GM06990 (cell line): Measurements from ENCODE around the gene CYP8B1.

Experiments
- DNase-seq: peaks from one replicate; pipeline ENCODE4 v3.0.0-alpha.2; 2011; ENCODE audit not compliant: insufficient read length; ENCODE audit errors: extremely low read depth
- H3K27me3 ChIP-seq: replicated peaks from 2 replicates; pipeline ENCODE4 v1.6.0; 2011; ENCODE audit warnings: low read length; ENCODE audit not compliant: control insufficient read depth, insufficient read depth
- H3K36me3 ChIP-seq: 2 replicates; pipeline ENCODE4 v1.5.1; 2011; ENCODE audit warnings: low read length; ENCODE audit not compliant: control insufficient read depth, insufficient read depth
- H3K4me3 ChIP-seq: replicated peaks from 2 replicates; pipeline ENCODE4 v1.5.1; 2011; ENCODE audit warnings: low read depth, mild to moderate bottlenecking, control low read depth, low read length
- TF ChIP-seq, protein P1 (sequence below): IDR thresholded peaks from 2 replicates; pipeline ENCODE4 v1.5.1; 2011; ENCODE audit warnings: low read length, control low read depth, mild to moderate bottlenecking, inconsistent platforms; ENCODE audit not compliant: insufficient read depth, poor library complexity, severe bottlenecking

Gene CYP8B1, protein sequence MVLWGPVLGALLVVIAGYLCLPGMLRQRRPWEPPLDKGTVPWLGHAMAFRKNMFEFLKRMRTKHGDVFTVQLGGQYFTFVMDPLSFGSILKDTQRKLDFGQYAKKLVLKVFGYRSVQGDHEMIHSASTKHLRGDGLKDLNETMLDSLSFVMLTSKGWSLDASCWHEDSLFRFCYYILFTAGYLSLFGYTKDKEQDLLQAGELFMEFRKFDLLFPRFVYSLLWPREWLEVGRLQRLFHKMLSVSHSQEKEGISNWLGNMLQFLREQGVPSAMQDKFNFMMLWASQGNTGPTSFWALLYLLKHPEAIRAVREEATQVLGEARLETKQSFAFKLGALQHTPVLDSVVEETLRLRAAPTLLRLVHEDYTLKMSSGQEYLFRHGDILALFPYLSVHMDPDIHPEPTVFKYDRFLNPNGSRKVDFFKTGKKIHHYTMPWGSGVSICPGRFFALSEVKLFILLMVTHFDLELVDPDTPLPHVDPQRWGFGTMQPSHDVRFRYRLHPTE

DNA sequence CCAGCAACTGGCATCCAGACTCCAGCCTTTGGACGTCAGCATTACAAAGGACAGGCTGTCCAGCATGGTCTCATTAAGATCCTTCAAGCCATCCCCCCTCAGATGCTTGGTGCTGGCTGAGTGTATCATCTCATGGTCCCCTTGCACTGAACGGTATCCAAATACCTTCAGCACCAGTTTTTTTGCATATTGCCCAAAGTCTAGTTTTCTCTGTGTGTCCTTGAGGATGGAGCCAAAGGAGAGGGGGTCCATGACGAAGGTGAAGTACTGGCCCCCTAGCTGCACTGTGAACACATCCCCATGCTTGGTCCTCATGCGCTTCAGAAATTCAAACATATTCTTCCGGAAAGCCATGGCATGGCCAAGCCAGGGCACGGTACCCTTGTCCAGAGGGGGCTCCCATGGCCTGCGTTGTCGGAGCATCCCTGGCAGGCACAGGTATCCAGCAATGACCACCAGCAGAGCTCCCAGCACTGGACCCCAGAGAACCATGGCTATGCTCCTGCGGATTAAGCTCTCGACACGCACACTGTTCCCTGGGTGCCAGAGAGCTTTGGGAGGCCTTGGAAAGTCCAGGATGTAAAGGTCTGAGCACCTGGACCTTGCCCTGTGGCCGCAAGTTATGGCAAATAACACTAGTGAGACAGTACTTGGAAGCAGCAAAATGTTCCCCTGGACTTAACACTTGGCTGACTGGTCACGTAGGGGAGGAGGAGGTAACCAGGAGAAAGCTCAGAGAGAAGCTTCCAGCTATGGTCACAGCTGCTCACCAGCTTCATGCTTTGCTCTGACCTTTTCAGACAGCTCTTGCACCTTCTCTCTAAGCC, at the start of gene CYP8B1:
Gene CYP8B1, minus strand, starts transcription at position 555 of the 827 bp plus-strand sequence. Its CDS starts 63 bp downstream, at position 492.
- Histone ChIP-seq H3K4me3 (no peak within 1 kb of the TSS), H3K36me3 (no peaks in the 10 kb centered on the region), H3K27me3 (no peaks in the 10 kb centered on the region)
- no peak for DNase-seq
- TF ChIP-seq, protein P1, sequence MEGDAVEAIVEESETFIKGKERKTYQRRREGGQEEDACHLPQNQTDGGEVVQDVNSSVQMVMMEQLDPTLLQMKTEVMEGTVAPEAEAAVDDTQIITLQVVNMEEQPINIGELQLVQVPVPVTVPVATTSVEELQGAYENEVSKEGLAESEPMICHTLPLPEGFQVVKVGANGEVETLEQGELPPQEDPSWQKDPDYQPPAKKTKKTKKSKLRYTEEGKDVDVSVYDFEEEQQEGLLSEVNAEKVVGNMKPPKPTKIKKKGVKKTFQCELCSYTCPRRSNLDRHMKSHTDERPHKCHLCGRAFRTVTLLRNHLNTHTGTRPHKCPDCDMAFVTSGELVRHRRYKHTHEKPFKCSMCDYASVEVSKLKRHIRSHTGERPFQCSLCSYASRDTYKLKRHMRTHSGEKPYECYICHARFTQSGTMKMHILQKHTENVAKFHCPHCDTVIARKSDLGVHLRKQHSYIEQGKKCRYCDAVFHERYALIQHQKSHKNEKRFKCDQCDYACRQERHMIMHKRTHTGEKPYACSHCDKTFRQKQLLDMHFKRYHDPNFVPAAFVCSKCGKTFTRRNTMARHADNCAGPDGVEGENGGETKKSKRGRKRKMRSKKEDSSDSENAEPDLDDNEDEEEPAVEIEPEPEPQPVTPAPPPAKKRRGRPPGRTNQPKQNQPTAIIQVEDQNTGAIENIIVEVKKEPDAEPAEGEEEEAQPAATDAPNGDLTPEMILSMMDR = no peak

DNA sequence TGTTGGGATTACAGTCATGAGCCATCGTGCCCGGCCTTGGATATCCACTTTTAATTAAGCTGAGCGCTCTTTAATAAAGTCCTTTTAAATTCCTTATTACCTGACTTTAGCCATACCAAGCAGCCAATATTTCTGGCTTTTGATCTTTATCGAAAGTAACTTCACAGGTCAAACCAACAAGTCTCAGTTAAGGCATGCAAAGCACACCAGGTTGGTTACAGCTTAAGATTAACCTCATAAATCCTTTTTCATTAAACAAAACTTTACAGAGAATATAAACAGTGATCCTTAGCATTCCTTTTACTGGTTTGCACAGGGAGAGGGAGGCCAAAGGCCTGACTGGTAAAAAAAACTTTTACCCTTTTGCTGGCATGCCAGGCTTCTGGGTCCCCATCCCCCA, 47.9 kb upstream of the CYP8B1 start:
- H3K4me3 ChIP-seq = no peak overlapping the region
- H3K27me3 ChIP-seq = no peaks in the 10 kb centered on the region
- DNase-seq = no peak
- TF ChIP-seq, protein P1 = no peak
- H3K36me3 ChIP-seq = no peaks in the 10 kb centered on the region

DNA sequence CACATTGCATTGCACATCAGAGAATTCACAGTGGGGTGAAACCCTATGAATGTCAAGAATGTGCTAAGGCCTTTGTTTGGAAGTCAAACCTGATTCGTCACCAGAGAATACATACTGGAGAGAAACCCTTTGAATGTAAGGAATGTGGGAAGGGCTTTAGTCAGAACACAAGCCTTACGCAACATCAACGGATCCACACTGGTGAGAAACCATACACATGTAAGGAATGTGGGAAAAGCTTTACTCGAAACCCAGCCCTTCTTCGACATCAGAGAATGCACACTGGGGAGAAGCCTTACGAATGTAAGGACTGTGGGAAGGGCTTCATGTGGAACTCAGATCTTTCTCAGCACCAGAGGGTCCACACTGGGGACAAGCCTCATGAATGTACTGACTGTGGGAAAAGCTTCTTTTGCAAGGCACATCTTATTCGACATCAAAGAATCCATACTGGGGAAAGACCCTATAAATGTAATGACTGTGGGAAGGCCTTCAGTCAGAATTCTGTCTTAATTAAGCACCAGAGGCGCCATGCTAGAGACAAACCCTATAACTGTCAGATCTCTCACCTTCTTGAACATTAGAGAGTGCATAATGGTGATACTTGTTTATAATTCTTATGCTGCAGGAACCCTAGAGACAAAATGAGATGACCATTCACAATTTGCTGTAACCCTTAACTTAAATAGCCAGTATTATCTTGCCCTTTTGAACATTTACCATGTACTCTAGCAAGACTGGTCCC, 39.3 kb upstream of the CYP8B1 start:
- Histone ChIP-seq H3K36me3 (no peaks in the 10 kb centered on the region), H3K27me3 (no peaks in the 10 kb centered on the region), H3K4me3 (no peak overlapping the region)
- TF ChIP-seq, protein P1 = no peak
- DNase-seq = no peak

DNA sequence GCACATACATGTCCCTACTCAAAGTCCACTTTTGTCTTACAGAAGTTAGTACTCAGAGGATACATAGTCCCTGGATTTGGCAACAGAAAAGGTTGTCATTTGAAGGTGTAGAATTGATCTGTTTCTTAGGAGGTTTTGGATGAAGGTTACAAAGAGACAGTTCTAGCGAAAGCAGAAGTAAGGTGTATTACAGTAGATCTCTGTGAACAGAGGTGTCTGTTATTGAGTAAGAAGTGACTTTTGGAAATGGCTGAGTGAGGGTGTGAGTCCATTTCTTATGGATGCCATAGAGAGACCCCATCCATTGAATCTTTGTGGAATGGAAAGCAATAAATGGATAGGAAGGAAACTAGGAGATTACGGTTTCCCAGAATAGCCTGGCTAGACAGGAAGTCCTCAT, 35.9 kb upstream of the CYP8B1 start:
- Histone ChIP-seq H3K27me3 (no peaks in the 10 kb centered on the region), H3K4me3 (no peak overlapping the region), H3K36me3 (no peaks in the 10 kb centered on the region)
- TF ChIP-seq, protein P1 = no peak
- no peak for DNase-seq

DNA sequence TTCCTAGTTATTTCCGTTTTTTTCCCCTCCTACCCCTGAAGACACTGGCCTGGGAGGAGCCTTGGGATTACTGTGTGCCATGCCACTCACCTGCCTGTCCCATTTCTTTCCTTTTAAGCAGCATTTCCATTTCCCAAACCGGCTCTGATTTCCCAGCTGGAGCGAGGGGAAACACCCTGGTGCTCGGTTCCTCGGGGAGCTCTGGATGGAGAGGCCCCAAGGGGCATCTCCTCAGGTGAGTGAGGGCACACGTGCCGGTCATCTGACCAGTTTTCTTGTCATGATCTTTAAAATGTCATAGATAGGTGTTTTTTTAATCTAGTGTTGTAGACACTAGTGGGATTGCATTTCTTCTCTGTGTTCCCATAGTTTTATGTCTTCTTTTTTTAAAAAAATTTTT, 33.0 kb upstream of the CYP8B1 start:
- no peak overlapping the region for H3K4me3 ChIP-seq
- H3K36me3 ChIP-seq = no peaks in the 10 kb centered on the region
- TF ChIP-seq, protein P1 = no peak
- H3K27me3 ChIP-seq = peaks cover 2% of the 10 kb centered on the region; the same call in 1 of the 2 replicates
- no peak for DNase-seq
